Liver (tissue), 9 donors: ENCODE measurements around the gene HEG1. TPM values are rescaled to one million over a fixed set of nuclear protein-coding genes. Genes with fewer than 3 reads are reported as not detected.

ENCODE experiments used
- DNase-seq: peaks from one replicate; pipeline ENCODE4 v3.0.0-alpha.2; 2017; ENCODE audit warnings: low spot score
- H3K27ac ChIP-seq, 2 donors: one replicate each; pipeline ENCODE4 v1.7.0; 2013; ENCODE audit warnings: inconsistent platforms in 2 of 2, low read length in 2 of 2, control low read depth in 1 of 2, low read depth in 1 of 2, mild to moderate bottlenecking in 1 of 2
- H3K27me3 ChIP-seq, 4 donors: one replicate each; pipeline versions ENCODE4 v1.6.1 to v1.7.0; 2013; ENCODE audit warnings: low read length in 3 of 4, inconsistent platforms in 1 of 4, mild to moderate bottlenecking in 1 of 4, moderate library complexity in 1 of 4; ENCODE audit not compliant: control insufficient read depth in 4 of 4, insufficient read depth in 4 of 4
- H3K36me3 ChIP-seq, 4 donors: one replicate each; pipeline versions ENCODE4 v1.6.1 to v1.7.0; 2013; ENCODE audit warnings: low read length in 3 of 4, mild to moderate bottlenecking in 3 of 4, low read depth in 1 of 4, moderate library complexity in 1 of 4; ENCODE audit not compliant: control insufficient read depth in 4 of 4, insufficient read depth in 3 of 4
- H3K4me1 ChIP-seq, 4 donors: one replicate each; pipeline versions ENCODE4 v1.6.1 to v1.7.0; 2013; ENCODE audit warnings: low read length in 3 of 4, mild to moderate bottlenecking in 3 of 4, moderate library complexity in 1 of 4; ENCODE audit not compliant: control insufficient read depth in 4 of 4, insufficient read depth in 4 of 4
- H3K4me3 ChIP-seq, 3 donors: one replicate each; pipeline versions ENCODE4 v1.6.1 to v1.7.0; 2013; ENCODE audit warnings: low read length in 3 of 3, control low read depth in 1 of 3, low read depth in 1 of 3, mild to moderate bottlenecking in 1 of 3
- H3K9ac ChIP-seq, 2 donors: one replicate each; pipeline ENCODE4 v1.7.0; 2013; ENCODE audit warnings: low read length in 2 of 2, mild to moderate bottlenecking in 2 of 2, moderate library complexity in 2 of 2, control low read depth in 1 of 2, low read depth in 1 of 2
- H3K9me3 ChIP-seq, 4 donors: one replicate each; pipeline versions ENCODE4 v1.6.1 to v1.7.0; 2013; ENCODE audit warnings: low read length in 3 of 4; ENCODE audit not compliant: control insufficient read depth in 4 of 4
- ATF3 ChIP-seq: IDR thresholded peaks from 2 replicates; pipeline ENCODE4 v1.6.1; 2016; ENCODE audit warnings: antibody characterized with exemption
- EGR1 ChIP-seq, 2 donors: IDR thresholded peaks; 2 replicates each; pipeline ENCODE4 v1.6.1; 2016 to 2018; ENCODE audit warnings: antibody characterized with exemption in 2 of 2, low read depth in 2 of 2
- FOXA1 ChIP-seq: IDR thresholded peaks from 2 replicates; pipeline ENCODE4 v1.6.1; 2016; ENCODE audit warnings: antibody characterized with exemption
- GABPA ChIP-seq, 2 donors: IDR thresholded peaks in 1 of 2; conservative IDR thresholded peaks in 1 of 2; 2 replicates each; pipeline ENCODE4 v1.6.1; 2016; ENCODE audit warnings: antibody characterized with exemption in 2 of 2, mild to moderate bottlenecking in 1 of 2, moderate library complexity in 1 of 2
- HNF4A ChIP-seq, 2 donors: conservative IDR thresholded peaks; 2 replicates each; pipeline ENCODE4 v1.6.1; 2016; ENCODE audit warnings: antibody characterized with exemption in 2 of 2, mild to moderate bottlenecking in 2 of 2
- HNF4G ChIP-seq: IDR thresholded peaks from 2 replicates; pipeline ENCODE4 v1.6.1; 2016; ENCODE audit warnings: antibody characterized with exemption
- REST ChIP-seq: IDR thresholded peaks from 2 replicates; pipeline ENCODE4 v1.6.1; 2016; ENCODE audit warnings: antibody characterized with exemption, mild to moderate bottlenecking
- RXRA ChIP-seq, 2 donors: IDR thresholded peaks; 2 replicates each; pipeline ENCODE4 v1.6.1; 2017 to 2018; ENCODE audit warnings: antibody characterized with exemption in 2 of 2, mild to moderate bottlenecking in 1 of 2
- SP1 ChIP-seq: IDR thresholded peaks from 2 replicates; pipeline ENCODE4 v1.6.1; 2018; ENCODE audit warnings: antibody characterized with exemption, mild to moderate bottlenecking
- ZBTB33 ChIP-seq: IDR thresholded peaks from 2 replicates; pipeline ENCODE4 v1.6.1; 2016; ENCODE audit warnings: antibody characterized with exemption
- WGBS: extraction: QIAGEN DNeasy Blood & Tissue Kit; methylation state at CpG from one replicate; pipeline ENCODE4 v1.1.7; 2013; 5-methylcytosine and 5-hydroxymethylcytosine counted together
- polyA plus RNA-seq, 2 donors: library from polyadenylated mRNA; stranded (reverse) in 1 of 2; unstranded in 1 of 2; fragments of 200-250 nt in 1 of 2; fragments of >200 nt in 1 of 2; fragmentation: Nextera tagmentation in 1 of 2; extraction: Ambion mirVana in 1 of 2; gene quantifications; one replicate each; pipeline versions ENCODE4 v1.2.1 to v1.2.3, GENCODE V29; 2013 to 2015
- total RNA-seq, 2 donors: library from RNA; depleted of rRNA; stranded (reverse); fragments of >200 nt; gene quantifications; one replicate each; pipeline ENCODE4 v1.2.3, GENCODE V29; 2014
- donor health status: healthy.
- donor health status: healthy.
- donor health status: healthy.
- donor health status: healthy.
- donor health status: healthy.

HEG1 gene
- total and polyA plus RNA-seq, 4 donors, result 1.4 to 16.0 (median 5.3) TPM

DNA sequence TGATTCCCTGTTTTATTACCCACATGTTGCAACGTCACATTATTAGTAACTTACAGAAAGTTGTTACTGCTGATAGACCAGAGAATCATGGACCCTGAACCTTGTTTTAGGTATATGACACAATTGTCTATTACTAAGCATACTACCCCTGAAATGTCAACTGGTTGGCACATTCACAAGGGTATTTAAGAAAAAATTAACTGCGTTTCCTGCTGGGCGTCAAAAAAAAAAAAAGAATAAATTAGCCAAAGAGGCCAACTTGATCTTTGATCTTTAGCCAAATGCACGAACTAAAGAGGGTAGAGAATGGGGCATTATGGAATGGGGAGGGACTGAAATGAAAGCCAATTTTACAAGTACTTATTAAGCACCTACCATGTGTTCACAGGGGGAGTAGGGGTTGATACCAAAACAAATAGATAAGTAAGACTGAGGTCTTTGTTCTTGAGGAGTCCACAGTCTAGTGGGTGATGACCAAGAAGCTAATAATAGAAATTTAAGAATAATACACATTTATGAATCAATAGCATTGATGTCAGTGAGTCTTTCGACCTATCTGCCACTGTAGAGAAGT lies 103.4 kb downstream of the HEG1 start:
- DNase-seq, result no peak
- Histone ChIP-seq H3K36me3 (no peaks in the 10 kb centered on the region), H3K27me3 (no peaks in the 10 kb centered on the region), H3K9ac (no peak overlapping the region), H3K4me1 (no peaks in the 10 kb centered on the region), H3K4me3 (no peak overlapping the region), H3K9me3 (no peaks in the 10 kb centered on the region), H3K27ac (no peak overlapping the region)
- TF ChIP-seq HNF4A (conservative IDR thresholded peaks at IDR 0.05), result no peak
- no peak for TF ChIP-seq HNF4G
- TF ChIP-seq ZBTB33, result no peak
- no peak for TF ChIP-seq RXRA (IDR thresholded peaks at IDR 0.05)
- no peak for TF ChIP-seq FOXA1
- no peak for TF ChIP-seq GABPA (IDR thresholded peaks at IDR 0.05 in 1 of 2, conservative IDR thresholded peaks at IDR 0.05 in 1 of 2)
- TF ChIP-seq SP1, result no peak
- no peak for TF ChIP-seq EGR1 (IDR thresholded peaks at IDR 0.05; ENCODE audit: low read depth in 2 of 2)
- TF ChIP-seq ATF3, result no peak
- WGBS, result 75% methylated on average over 5 of the region's 5 CpGs

DNA sequence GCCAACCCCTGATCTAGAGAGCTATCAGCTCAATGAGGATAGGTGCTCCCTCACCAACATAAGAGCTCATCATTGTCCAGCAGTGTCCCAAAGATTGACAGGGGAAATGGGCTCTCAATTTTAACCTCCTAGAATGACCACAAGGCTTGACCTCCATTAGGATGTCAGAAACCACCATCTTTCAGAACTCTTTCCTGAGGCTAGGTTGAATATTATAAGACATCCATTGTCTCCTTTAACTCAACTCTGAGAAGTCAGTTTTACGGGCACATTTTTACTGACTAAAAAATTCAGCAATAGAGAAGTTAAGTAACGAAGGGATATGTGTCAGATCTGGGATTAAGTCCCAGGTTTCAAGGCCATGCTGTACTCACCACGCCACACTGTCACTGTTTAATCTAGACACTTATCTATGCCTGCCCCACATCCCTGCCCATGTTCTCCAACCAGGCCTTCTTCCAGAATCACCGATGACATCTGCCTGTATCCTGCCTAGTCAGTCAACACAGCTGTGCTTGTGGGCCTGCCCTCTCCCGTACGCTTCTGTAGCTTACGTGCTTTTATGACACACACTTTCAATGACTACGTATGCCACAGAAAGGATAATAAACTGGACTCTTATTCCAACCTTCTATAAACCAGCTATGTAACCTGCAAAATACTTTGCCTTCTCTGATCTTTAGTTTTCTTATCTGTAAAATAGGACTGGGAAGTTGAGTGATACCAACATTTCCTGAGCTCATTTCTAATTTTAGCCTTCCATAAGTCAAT lies 104.1 kb downstream of the HEG1 start:
- Histone ChIP-seq H3K9ac (no peak overlapping the region), H3K4me3 (no peak overlapping the region), H3K36me3 (no peaks in the 10 kb centered on the region), H3K27me3 (no peaks in the 10 kb centered on the region), H3K9me3 (no peaks in the 10 kb centered on the region), H3K27ac (no peak overlapping the region), H3K4me1 (no peaks in the 10 kb centered on the region)
- 85% methylated on average over 8 of the region's 8 CpGs for WGBS
- no peak for TF ChIP-seq REST
- no peak for DNase-seq

DNA sequence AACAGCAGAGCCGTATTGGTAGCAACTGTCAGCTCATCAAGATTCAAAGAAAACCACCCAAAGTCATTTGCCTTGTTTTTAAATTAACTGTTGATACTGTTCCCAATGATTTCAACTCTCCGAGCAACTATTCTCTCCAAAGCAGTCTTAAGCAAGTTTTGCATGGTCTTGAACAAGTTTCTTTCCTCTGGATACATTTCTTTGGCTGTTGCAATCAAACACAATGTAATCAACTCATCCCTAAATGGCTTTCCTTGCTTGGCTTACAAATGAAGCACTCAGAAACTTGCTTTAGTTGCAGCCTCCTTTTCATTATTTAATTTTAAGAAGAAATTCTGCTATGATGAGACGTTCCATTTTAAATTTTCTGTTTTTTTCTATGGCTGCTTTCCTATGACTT lies 105.8 kb downstream of the HEG1 start:
- Histone ChIP-seq H3K27ac (no peak overlapping the region), H3K4me3 (no peak overlapping the region), H3K9me3 (no peaks in the 10 kb centered on the region), H3K4me1 (no peaks in the 10 kb centered on the region), H3K27me3 (no peaks in the 10 kb centered on the region), H3K9ac (no peak overlapping the region), H3K36me3 (no peaks in the 10 kb centered on the region)
- no peak for DNase-seq
- TF ChIP-seq SP1, result no peak
- 84% methylated on average over 3 of the region's 3 CpGs for WGBS
